GM19395 (cell line): ENCODE measurements around the gene RCAN1.
"Not testable (repeated sequence)": the region's sequence is repeated elsewhere in the genome, so short reads cannot be mapped to it uniquely, and the experiment has no call there.

Experiments used
- ATAC-seq: cut with Tn5 transposase; IDR thresholded peaks from one replicate; pipeline ENCODE4 v1.9.1; 2021; ENCODE audit warnings: mild to moderate bottlenecking, moderate library complexity; ENCODE audit not compliant: unreplicated experiment

RCAN1 gene

GRCh38 chr21:34467333-34467732, 147.6 kb downstream of the RCAN1 start:
- not testable (repeated sequence) for ATAC-seq
